H1 (cell line): ENCODE data around the gene PDE3A.

Experiments
- KDM1A ChIP-seq: fragments of 200-600, 300-600 bp; sonication (generic); IDR thresholded peaks from 2 replicates; pipeline ENCODE4 v1.7.1; 2016; ENCODE audit warnings: mild to moderate bottlenecking, low read length, borderline replicate concordance
- POLR2A ChIP-seq, 2 experiments: IDR thresholded peaks; 1 replicate in 1 of 2; 2 replicates in 1 of 2; pipeline ENCODE4 v1.6.1; 2011; ENCODE audit warnings: low read depth in 2 of 2, low read length in 2 of 2, mild to moderate bottlenecking in 2 of 2; ENCODE audit errors: control extremely low read depth in 1 of 2
- POLR2AphosphoS5 ChIP-seq: IDR thresholded peaks from 2 replicates; pipeline ENCODE4 v1.6.1; 2011; ENCODE audit warnings: low read depth, low read length
- SUZ12 ChIP-seq: fragments of 200-600 bp; sonication (generic); IDR thresholded peaks from 2 replicates; pipeline ENCODE4 v1.6.1; 2012; ENCODE audit warnings: mild to moderate bottlenecking, inconsistent platforms, low read length, moderate library complexity, mixed read lengths
- TF ChIP-seq, protein P1 (sequence below), 3 experiments: IDR thresholded peaks; 1 replicate in 2 of 3; 2 replicates in 1 of 3; pipeline versions ENCODE4 v1.5.1 to v1.6.1; 2011; ENCODE audit warnings: low read length in 3 of 3, mild to moderate bottlenecking in 3 of 3, inconsistent platforms in 2 of 3, low read depth in 1 of 3, moderate library complexity in 1 of 3; ENCODE audit not compliant: insufficient read depth in 1 of 3; ENCODE audit errors: control extremely low read depth in 1 of 3
- TF ChIP-seq, protein P2 (sequence below): IDR thresholded peaks from 2 replicates; pipeline ENCODE4 v1.6.1; 2011; ENCODE audit warnings: low read depth, mild to moderate bottlenecking, low read length; ENCODE audit not compliant: insufficient read depth

DNA sequence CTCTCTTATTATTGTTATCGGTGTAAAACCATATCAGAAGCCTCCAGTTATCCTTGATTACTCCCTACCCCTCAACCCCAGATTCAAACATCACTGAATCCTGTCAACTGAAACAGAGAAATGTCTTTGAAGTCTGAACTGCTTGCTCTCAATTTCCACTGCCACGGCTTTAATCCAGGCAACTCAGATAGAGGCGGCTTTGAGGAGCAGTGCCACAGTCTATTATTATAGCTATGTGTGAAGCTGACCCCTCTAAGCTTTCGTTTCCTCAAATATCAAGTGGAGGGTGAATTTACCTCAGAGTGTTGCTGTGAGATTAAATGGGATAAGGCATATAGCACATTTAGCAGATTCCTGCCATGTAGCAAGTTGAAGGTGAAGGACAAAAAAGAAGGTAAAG is 49.0 kb upstream of the PDE3A start:
- TF ChIP-seq KDM1A (no peak), POLR2AphosphoS5 (no peak), POLR2A (IDR thresholded peaks at IDR 0.05; ENCODE audit: control extremely low read depth in 1 of 2, low read depth in 2 of 2, low read length in 2 of 2) (no peak), SUZ12 (no peak)
- TF ChIP-seq, protein P1, sequence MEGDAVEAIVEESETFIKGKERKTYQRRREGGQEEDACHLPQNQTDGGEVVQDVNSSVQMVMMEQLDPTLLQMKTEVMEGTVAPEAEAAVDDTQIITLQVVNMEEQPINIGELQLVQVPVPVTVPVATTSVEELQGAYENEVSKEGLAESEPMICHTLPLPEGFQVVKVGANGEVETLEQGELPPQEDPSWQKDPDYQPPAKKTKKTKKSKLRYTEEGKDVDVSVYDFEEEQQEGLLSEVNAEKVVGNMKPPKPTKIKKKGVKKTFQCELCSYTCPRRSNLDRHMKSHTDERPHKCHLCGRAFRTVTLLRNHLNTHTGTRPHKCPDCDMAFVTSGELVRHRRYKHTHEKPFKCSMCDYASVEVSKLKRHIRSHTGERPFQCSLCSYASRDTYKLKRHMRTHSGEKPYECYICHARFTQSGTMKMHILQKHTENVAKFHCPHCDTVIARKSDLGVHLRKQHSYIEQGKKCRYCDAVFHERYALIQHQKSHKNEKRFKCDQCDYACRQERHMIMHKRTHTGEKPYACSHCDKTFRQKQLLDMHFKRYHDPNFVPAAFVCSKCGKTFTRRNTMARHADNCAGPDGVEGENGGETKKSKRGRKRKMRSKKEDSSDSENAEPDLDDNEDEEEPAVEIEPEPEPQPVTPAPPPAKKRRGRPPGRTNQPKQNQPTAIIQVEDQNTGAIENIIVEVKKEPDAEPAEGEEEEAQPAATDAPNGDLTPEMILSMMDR (IDR thresholded peaks at IDR 0.05; ENCODE audit: control extremely low read depth in 1 of 3, insufficient read depth in 1 of 3, low read depth in 1 of 3, low read length in 3 of 3) = no peak
- TF ChIP-seq, protein P2, sequence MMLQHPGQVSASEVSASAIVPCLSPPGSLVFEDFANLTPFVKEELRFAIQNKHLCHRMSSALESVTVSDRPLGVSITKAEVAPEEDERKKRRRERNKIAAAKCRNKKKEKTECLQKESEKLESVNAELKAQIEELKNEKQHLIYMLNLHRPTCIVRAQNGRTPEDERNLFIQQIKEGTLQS = no peak
